Adrenal gland (tissue), 12 donors: ENCODE data around the gene B4GALNT2. TPM values are rescaled to one million over a fixed set of nuclear protein-coding genes. Genes with fewer than 3 reads are reported as not detected.

Source experiments
- DNase-seq, 7 donors: peaks; one replicate each; pipeline ENCODE4 v3.0.0-alpha.2; 2019 to 2020
- H3K27ac ChIP-seq, 5 donors: fragments of 200-600 bp; sonication (generic) in 4 of 5; 1 replicate in 3 of 5; 2 replicates in 2 of 5; pipeline versions ENCODE4 v1.5.1 to v1.8.0; 2016 to 2020; ENCODE audit warnings: mild to moderate bottlenecking in 1 of 5
- H3K27me3 ChIP-seq: fragments of 200-600 bp; 2 replicates; pipeline ENCODE4 v1.8.0; 2021
- H3K36me3 ChIP-seq, 2 donors: fragments of 200-600 bp; replicated peaks in 1 of 2; 1 replicate in 1 of 2; 2 replicates in 1 of 2; pipeline versions ENCODE4 v1.5.1 to v1.8.0; 2018 to 2022
- H3K4me1 ChIP-seq, 2 donors: fragments of 200-600 bp; replicated peaks in 1 of 2; 1 replicate in 1 of 2; 2 replicates in 1 of 2; pipeline versions ENCODE4 v1.5.1 to v1.8.0; 2018 to 2021
- H3K4me3 ChIP-seq, 4 donors: fragments of 200-600 bp; sonication (generic) in 3 of 4; one replicate each; pipeline ENCODE4 v1.5.1; 2016 to 2018
- H3K9me3 ChIP-seq, 3 donors: fragments of 200-600 bp; sonication (generic) in 1 of 3; replicated peaks in 1 of 3; 1 replicate in 2 of 3; 2 replicates in 1 of 3; pipeline versions ENCODE4 v1.5.1 to v1.8.0; 2016 to 2021
- POLR2A ChIP-seq, 2 donors: fragments of 450-650 bp; IDR thresholded peaks; one replicate each; pipeline ENCODE4 v1.6.1; 2017; ENCODE audit warnings: antibody characterized with exemption in 2 of 2, mild to moderate bottlenecking in 2 of 2, moderate library complexity in 1 of 2
- WGBS, 4 donors: extraction: QIAGEN DNeasy Blood & Tissue Kit in 2 of 4; methylation state at CpG; one replicate each; pipeline versions ENCODE4 v1.1.5 to v1.1.7; 2013 to 2017; 5-methylcytosine and 5-hydroxymethylcytosine counted together
- intact Hi-C, 2 donors: fragments of 100-400 bp; cut with DNase I; formaldehyde crosslinking; loops; one replicate each; pipeline versions ENCODE4 v1.14.1 to v1.15.0; 2022 to 2023
- polyA plus RNA-seq, 3 donors: library from polyadenylated mRNA; stranded (reverse); fragments of 200-250 nt in 2 of 3; fragments of 350-450 nt in 1 of 3; fragmentation: Illumina TruSeq in 1 of 3; extraction: RNeasy Lipid Tissue Mini Kit (QIAGEN cat#74804) in 1 of 3; gene quantifications; one replicate each; pipeline ENCODE4 v1.2.3, GENCODE V29; 2013 to 2014
- total RNA-seq, 9 donors: library from RNA; depleted of rRNA in 4 of 9; stranded (reverse); fragments of >200 nt in 4 of 9; fragments of 120-200 nt in 1 of 9; fragmentation: NEBNext Ultra II Directional in 1 of 9; extraction: Animal tissue kit (Norgen Biotek cat#: 25700) in 1 of 9; gene quantifications; one replicate each; pipeline versions ENCODE4 v1.1.0 to v1.2.4, GENCODE V29; 2013 to 2023
- TF ChIP-seq, protein P1 (sequence below), 6 experiments: fragments of 450-650 bp in 4 of 6; fragments of 200-600 bp in 2 of 6; sonication (generic) in 1 of 6; IDR thresholded peaks; 1 replicate in 5 of 6; 2 replicates in 1 of 6; pipeline versions ENCODE4 v1.5.1 to v1.8.0; 2016 to 2021; ENCODE audit warnings: antibody characterized with exemption in 6 of 6, mild to moderate bottlenecking in 2 of 6, moderate library complexity in 1 of 6
- donor health status: healthy with polysubstance abuse.
- donor health status: Bipolar disorder and iron deficiency.
- donor health status: DM: yes; HTN: yes; CAD: no.
- donor health status: DM: no; HTN: no; CAD: no.
- donor health status: DM: no; HTN: no; CAD: no.
- donor health status: DM: yes; HTN: yes; CAD: no.

B4GALNT2 gene
- total and polyA plus RNA-seq, 12 donors, result 0.04 to 3.4 (median 0.19) TPM; not detected in 2

DNA sequence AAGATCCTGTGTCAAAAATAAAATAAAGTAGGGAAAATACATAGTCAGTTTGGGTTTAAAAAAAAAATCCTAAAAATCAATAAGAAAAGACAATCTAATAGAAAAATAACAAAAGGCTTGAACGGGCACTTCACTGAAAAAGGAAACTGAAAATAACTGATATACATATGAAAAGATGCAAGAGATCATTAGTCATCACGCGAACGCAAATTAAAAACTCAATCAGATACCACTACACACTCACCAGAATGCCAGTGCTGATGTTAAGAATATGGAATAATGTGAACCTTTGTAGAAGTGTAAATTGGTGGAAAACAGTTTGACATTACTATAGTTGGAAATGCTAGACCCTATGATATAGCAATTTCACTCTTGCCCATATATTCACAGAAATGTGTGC, 63.2 kb downstream of the B4GALNT2 start:
- Histone ChIP-seq H3K4me3 (no peak overlapping the region), H3K4me1 (peaks cover 5 to 7% of the 10 kb centered on the region in 2 donors), H3K27me3 (no peaks in the 10 kb centered on the region), H3K36me3 (no peaks in the 10 kb centered on the region), H3K9me3 (no peaks in the 10 kb centered on the region), H3K27ac (no peak overlapping the region)
- TF ChIP-seq, protein P1, sequence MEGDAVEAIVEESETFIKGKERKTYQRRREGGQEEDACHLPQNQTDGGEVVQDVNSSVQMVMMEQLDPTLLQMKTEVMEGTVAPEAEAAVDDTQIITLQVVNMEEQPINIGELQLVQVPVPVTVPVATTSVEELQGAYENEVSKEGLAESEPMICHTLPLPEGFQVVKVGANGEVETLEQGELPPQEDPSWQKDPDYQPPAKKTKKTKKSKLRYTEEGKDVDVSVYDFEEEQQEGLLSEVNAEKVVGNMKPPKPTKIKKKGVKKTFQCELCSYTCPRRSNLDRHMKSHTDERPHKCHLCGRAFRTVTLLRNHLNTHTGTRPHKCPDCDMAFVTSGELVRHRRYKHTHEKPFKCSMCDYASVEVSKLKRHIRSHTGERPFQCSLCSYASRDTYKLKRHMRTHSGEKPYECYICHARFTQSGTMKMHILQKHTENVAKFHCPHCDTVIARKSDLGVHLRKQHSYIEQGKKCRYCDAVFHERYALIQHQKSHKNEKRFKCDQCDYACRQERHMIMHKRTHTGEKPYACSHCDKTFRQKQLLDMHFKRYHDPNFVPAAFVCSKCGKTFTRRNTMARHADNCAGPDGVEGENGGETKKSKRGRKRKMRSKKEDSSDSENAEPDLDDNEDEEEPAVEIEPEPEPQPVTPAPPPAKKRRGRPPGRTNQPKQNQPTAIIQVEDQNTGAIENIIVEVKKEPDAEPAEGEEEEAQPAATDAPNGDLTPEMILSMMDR (IDR thresholded peaks at IDR 0.05), result no peak
- no peak for TF ChIP-seq POLR2A (IDR thresholded peaks at IDR 0.05)
- no peak for DNase-seq
- 75 to 83% (median 79%) methylated on average over 4 of the region's 4 CpGs for WGBS, 4 donors
- intact Hi-C loops, result no loop called here

GRCh38 chr17:49196520-49196919, 64.0 kb downstream of the B4GALNT2 start:
- Histone ChIP-seq H3K27me3 (no peaks in the 10 kb centered on the region), H3K4me3 (no peak overlapping the region), H3K27ac (no peak overlapping the region), H3K4me1 (peaks cover 5 to 7% of the 10 kb centered on the region in 2 donors), H3K9me3 (no peaks in the 10 kb centered on the region), H3K36me3 (no peaks in the 10 kb centered on the region)
- DNase-seq, result no peak
- WGBS, 4 donors, result 69 to 80% (median 79%) methylated on average over 3 of the region's 3 CpGs
- intact Hi-C loops, result no loop called here
- no peak for TF ChIP-seq POLR2A (IDR thresholded peaks at IDR 0.05)
- TF ChIP-seq, protein P1 (IDR thresholded peaks at IDR 0.05), result no peak

- Histone ChIP-seq H3K36me3 (no peaks in the 10 kb centered on the region), H3K27me3 (no peaks in the 10 kb centered on the region), H3K4me1 (peaks cover 5 to 7% of the 10 kb centered on the region in 2 donors), H3K4me3 (no peak overlapping the region), H3K9me3 (no peaks in the 10 kb centered on the region), H3K27ac (no peak overlapping the region)
- no peak for TF ChIP-seq POLR2A (IDR thresholded peaks at IDR 0.05)
- TF ChIP-seq, protein P1 (IDR thresholded peaks at IDR 0.05), result no peak
- no peak for DNase-seq
- intact Hi-C loops, result no loop called here
- 43 to 58% (median 52%) methylated on average over 5 of the region's 5 CpGs for WGBS, 4 donors
Observed at GRCh38 chr17:49197346-49197998, 64.9 kb downstream of the B4GALNT2 start.

GRCh38 chr17:49198211-49198610, 65.6 kb downstream of the B4GALNT2 start:
- 57 to 95% (median 86%) methylated on average over 2 of the region's 2 CpGs for WGBS, 4 donors
- no peak overlapping the region for H3K27ac ChIP-seq
- TF ChIP-seq POLR2A (IDR thresholded peaks at IDR 0.05), result no peak
- H3K4me1 ChIP-seq, result peaks cover 5 to 6% of the 10 kb centered on the region in 2 donors
- intact Hi-C loops, result no loop called here
- H3K36me3 ChIP-seq, result no peaks in the 10 kb centered on the region
- no peak for DNase-seq
- no peaks in the 10 kb centered on the region for H3K9me3 ChIP-seq
- H3K27me3 ChIP-seq, result no peaks in the 10 kb centered on the region
- H3K4me3 ChIP-seq, result no peak overlapping the region
